Ovary (tissue), 9 donors: ENCODE results near the gene NME7. TPM values are rescaled to one million over a fixed set of nuclear protein-coding genes. Genes with fewer than 3 reads are reported as not detected.

Experiments used
- DNase-seq, 5 donors: peaks; one replicate each; pipeline ENCODE4 v3.0.0-alpha.2; 2019 to 2020
- H3K27ac ChIP-seq, 2 donors: fragments of 200-600 bp; one replicate each; pipeline versions ENCODE4 v1.5.1 to v1.8.0; 2019 to 2022
- H3K27me3 ChIP-seq: fragments of 200-600 bp; one replicate; pipeline ENCODE4 v1.8.0; 2022
- H3K36me3 ChIP-seq: fragments of 200-600 bp; sonication (generic); one replicate; pipeline ENCODE4 v1.5.1; 2019
- H3K4me1 ChIP-seq: one replicate; pipeline ENCODE4 v1.8.1; 2013; ENCODE audit warnings: mild to moderate bottlenecking, moderate library complexity; ENCODE audit not compliant: insufficient read depth
- H3K4me3 ChIP-seq: fragments of 200-600 bp; sonication (generic); one replicate; pipeline ENCODE4 v1.5.1; 2017
- H3K9me3 ChIP-seq, 2 donors: fragments of 200-600 bp in 1 of 2; sonication (generic) in 1 of 2; one replicate each; pipeline versions ENCODE4 v1.5.1 to v1.8.1; 2013 to 2019; ENCODE audit warnings: mild to moderate bottlenecking in 1 of 2, moderate library complexity in 1 of 2
- CTCF ChIP-seq, 3 donors: fragments of 450-650 bp in 2 of 3; fragments of 200-600 bp in 1 of 3; IDR thresholded peaks; one replicate each; pipeline versions ENCODE4 v1.5.1 to v1.8.0; 2016 to 2022; ENCODE audit warnings: antibody characterized with exemption in 3 of 3, mild to moderate bottlenecking in 1 of 3
- EP300 ChIP-seq: sonication (generic); formaldehyde crosslinking; IDR thresholded peaks from one replicate; pipeline ENCODE4 v1.6.1; 2017; ENCODE audit warnings: antibody characterized with exemption
- POLR2A ChIP-seq: fragments of 450-650 bp; IDR thresholded peaks from one replicate; pipeline ENCODE4 v1.6.1; 2017; ENCODE audit warnings: antibody characterized with exemption, mild to moderate bottlenecking, moderate library complexity
- WGBS, 3 donors: extraction: QIAGEN DNeasy Blood & Tissue Kit in 1 of 3; methylation state at CpG; one replicate each; pipeline versions ENCODE4 v1.1.5 to v1.1.7; 2013 to 2017; 5-methylcytosine and 5-hydroxymethylcytosine counted together
- intact Hi-C, 4 donors: fragments of 100-400 bp; cut with DNase I; formaldehyde crosslinking; loops; one replicate each; pipeline versions ENCODE4 v1.11.0 to v1.15.1; 2022 to 2023
- polyA plus RNA-seq, 2 donors: library from polyadenylated mRNA; stranded (reverse); fragments of 200-250 nt in 1 of 2; fragments of 350-450 nt in 1 of 2; fragmentation: Illumina TruSeq in 1 of 2; extraction: RNeasy Lipid Tissue Mini Kit (QIAGEN cat#74804) in 1 of 2; gene quantifications; one replicate each; pipeline ENCODE4 v1.2.3, GENCODE V29; 2013 to 2014
- total RNA-seq, 7 donors: library from RNA; depleted of rRNA in 2 of 7; stranded (reverse); fragments of >200 nt in 2 of 7; fragmentation: NEBNext Ultra II Directional in 3 of 7; extraction: Animal tissue kit (Norgen Biotek cat#: 25700) in 3 of 7; gene quantifications; one replicate each; pipeline versions ENCODE4 v1.1.0 to v1.2.4, GENCODE V29; 2016 to 2023
- donor health status: DM: no; HTN: no; CAD: no; lungs with moderate emphysema.
- donor health status: DM: no; HTN: no; CAD: no.
- donor health status: Bipolar disorder and iron deficiency.
- donor health status: DM: yes; HTN: yes; CAD: no.
- donor health status: DM: no; HTN: no; CAD: no.
- donor health status: DM: yes; HTN: yes; CAD: no.

The NME7 gene
- total and polyA plus RNA-seq, 9 donors, result 14.2 to 30.0 (median 18.4) TPM

GRCh38 chr1:169363046-169363730, 4.4 kb downstream of the NME7 start:
- Histone ChIP-seq H3K27ac (no peak overlapping the region), H3K36me3 (no peaks in the 10 kb centered on the region), H3K4me1 (no peaks in the 10 kb centered on the region), H3K27me3 (no peaks in the 10 kb centered on the region), H3K9me3 (no peaks in the 10 kb centered on the region), H3K4me3 (no peak overlapping the region)
- TF ChIP-seq EP300 (no peak), CTCF (IDR thresholded peaks at IDR 0.05) (no peak), POLR2A (no peak)
- intact Hi-C loops, result loop anchor here in 1 of 4 donors (10.0 kb wide), 1 partner anchor 182 kb away; no protein-coding TSS in a partner anchor
- DNase-seq, result no peak
- WGBS, 3 donors, result 84 to 89% (median 88%) methylated on average over 5 of the region's 5 CpGs

GRCh38 chr1:169361281-169361680, 6.3 kb downstream of the NME7 start:
- 83 to 87% (median 84%) methylated on average over 7 of the region's 7 CpGs for WGBS, 3 donors
- DNase-seq, result no peak
- no peak overlapping the region for H3K27ac ChIP-seq
- TF ChIP-seq CTCF (IDR thresholded peaks at IDR 0.05), result no peak
- no peak for TF ChIP-seq EP300
- TF ChIP-seq POLR2A, result no peak
- H3K36me3 ChIP-seq, result no peaks in the 10 kb centered on the region
- H3K4me1 ChIP-seq, result no peaks in the 10 kb centered on the region
- intact Hi-C loops, result loop anchor here in 1 of 4 donors (10.0 kb wide), 1 partner anchor 184 kb away; no protein-coding TSS in a partner anchor
- no peaks in the 10 kb centered on the region for H3K27me3 ChIP-seq
- no peak overlapping the region for H3K4me3 ChIP-seq
- H3K9me3 ChIP-seq, result no peaks in the 10 kb centered on the region

GRCh38 chr1:169360415-169360814, 7.2 kb downstream of the NME7 start:
- no peak for DNase-seq
- H3K4me3 ChIP-seq, result no peak overlapping the region
- no peaks in the 10 kb centered on the region for H3K36me3 ChIP-seq
- H3K27ac ChIP-seq, result no peak overlapping the region
- intact Hi-C loops, result loop anchor here in 1 of 4 donors (10.0 kb wide), 1 partner anchor 184 kb away; no protein-coding TSS in a partner anchor
- no peaks in the 10 kb centered on the region for H3K4me1 ChIP-seq
- WGBS, 3 donors, result 89 to 99% (median 94%) methylated on average over 1 of the region's 1 CpG
- TF ChIP-seq POLR2A, result no peak
- TF ChIP-seq CTCF (IDR thresholded peaks at IDR 0.05), result no peak
- no peaks in the 10 kb centered on the region for H3K9me3 ChIP-seq
- H3K27me3 ChIP-seq, result no peaks in the 10 kb centered on the region

- intact Hi-C loops, result loop anchor here in 3 of 4 donors (5.0 to 10.0 kb wide), 3 partner anchors 741 to 746 kb away; no protein-coding TSS in a partner anchor
- 40 to 41% (median 40%) methylated on average over 5 of the region's 5 CpGs for WGBS, 3 donors
These were observed 19.1 kb downstream of the NME7 start for GRCh38 chr1:169348383-169349036.

More at GRCh38 chr1:169348383-169349036, 19.1 kb downstream of the NME7 start:
- TF ChIP-seq CTCF (IDR thresholded peaks at IDR 0.05), result peak; percentile 58 to 80 (median 60)
- TF ChIP-seq EP300, result no peak
- no peaks in the 10 kb centered on the region for H3K36me3 ChIP-seq
- no peaks in the 10 kb centered on the region for H3K27me3 ChIP-seq
- H3K4me1 ChIP-seq, result no peaks in the 10 kb centered on the region
- H3K27ac ChIP-seq, result no peak overlapping the region
- H3K9me3 ChIP-seq, result no peaks in the 10 kb centered on the region
- H3K4me3 ChIP-seq, result no peak overlapping the region
- no peak for DNase-seq
